SK-N-SH (cell line): ENCODE results near the gene KPRP. TPM values are rescaled to one million over a fixed set of nuclear protein-coding genes. Genes with fewer than 3 reads are reported as not detected.

Experiments used
- CTCF ChIA-PET: fragments of 300-600, 350-600 bp; formaldehyde crosslinking; extraction: SDS; loops from one replicate; lab custom pipeline; 2021; lab: Yijun Ruan, JAX
- POLR2A ChIA-PET: fragments of 350-600 bp; sonication (Branson Sonifier 250); formaldehyde crosslinking; extraction: SDS; loops from one replicate; lab custom pipeline; 2020; ENCODE audit warnings: antibody characterized with exemption, inconsistent platforms; lab: Yijun Ruan, JAX
- DNase-seq: peaks from one replicate; pipeline ENCODE4 v3.0.0; 2012
- H2AFZ ChIP-seq: fragments of 200-600 bp; sonication (generic); 2 replicates; pipeline ENCODE4 v1.8.1; 2016; ENCODE audit warnings: antibody characterized with exemption, mild to moderate bottlenecking, low read depth
- H3F3A ChIP-seq: fragments of 200-600 bp; sonication (generic); replicated peaks from 2 replicates; pipeline ENCODE3; 2016; ENCODE audit warnings: antibody characterized with exemption, mild to moderate bottlenecking; ENCODE audit not compliant: insufficient read depth
- H3K27ac ChIP-seq, 2 experiments: fragments of 200-500 bp in 1 of 2; fragments of 200-600 bp in 1 of 2; sonication (Bioruptor generic) in 1 of 2; sonication (generic), shearing (Covaris generic) in 1 of 2; 2 replicates each; pipeline versions ENCODE4 v1.5.1 to v1.6.1; 2014 to 2016; ENCODE audit warnings: low read depth in 2 of 2, inconsistent platforms in 1 of 2, low read length in 1 of 2, mild to moderate bottlenecking in 1 of 2, mixed read lengths in 1 of 2
- H3K27me3 ChIP-seq: fragments of 200-600 bp; sonication (generic), shearing (Covaris generic); 2 replicates; pipeline ENCODE4 v1.6.1; 2016; ENCODE audit warnings: mixed run types; ENCODE audit not compliant: insufficient read depth
- H3K36me3 ChIP-seq, 2 experiments: fragments of 200-500 bp in 1 of 2; fragments of 200-600 bp in 1 of 2; sonication (Bioruptor generic) in 1 of 2; sonication (generic) in 1 of 2; replicated peaks in 1 of 2; 2 replicates each; pipeline versions ENCODE3 to v1.5.1; 2014 to 2016; ENCODE audit warnings: low read length in 1 of 2, mild to moderate bottlenecking in 1 of 2; ENCODE audit not compliant: insufficient read depth in 2 of 2, control insufficient read depth in 1 of 2
- H3K4me1 ChIP-seq, 2 experiments: fragments of 200-500 bp in 1 of 2; fragments of 200-600 bp in 1 of 2; sonication (Bioruptor generic) in 1 of 2; sonication (generic), shearing (Covaris generic) in 1 of 2; 2 replicates each; pipeline versions ENCODE4 v1.5.1 to v1.6.1; 2014 to 2016; ENCODE audit warnings: low read depth in 1 of 2, low read length in 1 of 2, mixed run types in 1 of 2; ENCODE audit not compliant: insufficient read depth in 2 of 2, control insufficient read depth in 1 of 2
- H3K4me2 ChIP-seq: fragments of 200-600 bp; sonication (generic), shearing (Covaris generic); 2 replicates; pipeline ENCODE4 v1.6.1; 2017; ENCODE audit warnings: mixed run types
- H3K4me3 ChIP-seq, 2 experiments: fragments of 200-500 bp in 1 of 2; fragments of 200-600 bp in 1 of 2; sonication (Bioruptor generic) in 1 of 2; sonication (generic), shearing (Covaris generic) in 1 of 2; 2 replicates each; pipeline versions ENCODE4 v1.5.1 to v1.8.1; 2014 to 2016; ENCODE audit warnings: low read depth in 2 of 2, inconsistent platforms in 1 of 2, low read length in 1 of 2, mild to moderate bottlenecking in 1 of 2, mixed read lengths in 1 of 2, moderate library complexity in 1 of 2
- H3K79me2 ChIP-seq: fragments of 200-600 bp; sonication (generic); 2 replicates; pipeline ENCODE4 v1.8.1; 2017; ENCODE audit warnings: mild to moderate bottlenecking; ENCODE audit not compliant: insufficient read depth
- H3K9ac ChIP-seq: fragments of 200-600 bp; sonication (generic); 2 replicates; pipeline ENCODE4 v1.6.1; 2017; ENCODE audit warnings: mixed run types
- H3K9me2 ChIP-seq: fragments of 200-600 bp; sonication (generic); 2 replicates; pipeline ENCODE4 v1.6.1; 2017; ENCODE audit warnings: mixed run types
- H3K9me3 ChIP-seq: fragments of 200-600 bp; sonication (generic); 2 replicates; pipeline ENCODE4 v1.6.1; 2017; ENCODE audit warnings: mixed run types, mild to moderate bottlenecking, moderate library complexity
- H4K20me1 ChIP-seq: fragments of 200-600 bp; sonication (generic); 2 replicates; pipeline ENCODE4 v1.6.1; 2017; ENCODE audit warnings: mild to moderate bottlenecking, mixed run types; ENCODE audit not compliant: insufficient read depth
- CTCF ChIP-seq: fragments of 200-600 bp; sonication (generic); IDR thresholded peaks from 2 replicates; pipeline ENCODE4 v1.6.1; 2017; ENCODE audit warnings: antibody characterized with exemption, mild to moderate bottlenecking, moderate library complexity
- ELF1 ChIP-seq: IDR thresholded peaks from 2 replicates; pipeline ENCODE4 v1.4.0; 2012
- EP300 ChIP-seq, 2 experiments: IDR thresholded peaks; 2 replicates each; pipeline versions ENCODE4 v1.4.0 to v1.6.1; 2012; ENCODE audit warnings: borderline replicate concordance in 1 of 2, low read depth in 1 of 2, low read length in 1 of 2
- JUND ChIP-seq: IDR thresholded peaks from 2 replicates; pipeline ENCODE4 v1.4.0; 2012
- PBX3 ChIP-seq: IDR thresholded peaks from 2 replicates; pipeline ENCODE4; 2012
- SIN3A ChIP-seq: IDR thresholded peaks from 2 replicates; pipeline ENCODE4 v1.6.1; 2012; ENCODE audit warnings: low read depth, mild to moderate bottlenecking, low read length, moderate library complexity, borderline replicate concordance
- SMC3 ChIP-seq: IDR thresholded peaks from 2 replicates; pipeline ENCODE4 v1.6.1; 2012; ENCODE audit warnings: low read depth, low read length, improper control_type of control experiment
- TEAD4 ChIP-seq: IDR thresholded peaks from 2 replicates; pipeline ENCODE4 v1.4.0; 2012; ENCODE audit warnings: mild to moderate bottlenecking, borderline replicate concordance; ENCODE audit not compliant: insufficient read depth
- ZBTB33 ChIP-seq: IDR thresholded peaks from 2 replicates; pipeline ENCODE4 v1.4.0; 2012; ENCODE audit warnings: low read depth, borderline replicate concordance
- WGBS: methylation state at CpG from one replicate; pipeline ENCODE4 v1.1.6; 2017; ENCODE audit warnings: low lambda C conversion rate; 5-methylcytosine and 5-hydroxymethylcytosine counted together
- polyA plus RNA-seq, 3 experiments: library from polyadenylated mRNA; depleted of rRNA; stranded (reverse); fragments of >200 nt; gene quantifications; 2 replicates each; pipeline ENCODE4 v1.2.3, GENCODE V29; 2012
- TF ChIP-seq, protein P1 (sequence below): fragments of 150-350 bp; IDR thresholded peaks from 2 replicates; pipeline ENCODE4 v1.6.1; 2017; ENCODE audit warnings: antibody characterized with exemption, low read length, low read depth, borderline replicate concordance

Gene KPRP
- polyA plus RNA-seq, 1 of the 3 experiments (the other 2 are of a cell fraction), result not detected

GRCh38 chr1:152777510-152778137 lies 19.8 kb downstream of the KPRP start:
- H3K4me1 ChIP-seq, result no peaks in the 10 kb centered on the region
- H3K79me2 ChIP-seq, result no peaks in the 10 kb centered on the region
- H3K9ac ChIP-seq, result no peak overlapping the region
- DNase-seq, result peak; percentile 35
- no peaks in the 10 kb centered on the region for H4K20me1 ChIP-seq
- no peak overlapping the region for H3K27ac ChIP-seq
- H3K9me3 ChIP-seq, result no peaks in the 10 kb centered on the region
- no peak overlapping the region for H3K4me2 ChIP-seq
- POLR2A ChIA-PET, result no interaction called here
- 4% methylated on average over 4 of the region's 4 CpGs for WGBS
- H3K27me3 ChIP-seq, result peaks cover 10% of the 10 kb centered on the region; the same call in 1 of the 2 replicates
- H2AFZ ChIP-seq, result no peak overlapping the region
- no peak overlapping the region; a peak in 1 of 4 replicates for H3K4me3 ChIP-seq
- no peaks in the 10 kb centered on the region for H3K9me2 ChIP-seq
- H3F3A ChIP-seq, result no peaks in the 10 kb centered on the region
- H3K36me3 ChIP-seq, result no peaks in the 10 kb centered on the region
- TF ChIP-seq ZBTB33 (no peak), TEAD4 (no peak), CTCF (peak; percentile 36), PBX3 (no peak), ELF1 (no peak), SMC3 (no peak), EP300 (IDR thresholded peaks at IDR 0.05; ENCODE audit: borderline replicate concordance in 1 of 2, low read depth in 1 of 2, low read length in 1 of 2) (no peak)
- CTCF ChIA-PET, result interaction anchor here (0.8 to 1.6 kb wide), 5 partner anchors 9 to 91 kb away, joined by 3 to 10 read pairs (median 3); partner anchors contain the start of gene LCE1E

DNA sequence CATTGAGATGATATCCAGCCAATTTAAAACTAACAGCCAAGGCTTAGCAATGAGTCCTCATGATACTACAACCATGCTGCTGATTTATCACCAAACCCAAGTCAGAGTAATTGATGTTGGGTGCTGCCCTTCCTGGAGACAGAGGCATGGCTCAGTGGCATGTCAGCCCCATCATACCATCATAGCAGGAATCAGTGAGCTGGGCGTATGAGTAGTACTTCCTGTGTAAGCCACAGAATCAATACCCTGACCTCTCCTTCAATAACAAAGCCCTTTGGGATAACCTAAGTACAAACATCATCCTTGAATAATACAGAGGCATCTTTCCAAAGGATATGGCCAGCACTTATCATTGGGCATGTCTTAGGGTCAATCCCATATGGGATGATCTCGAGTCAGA lies 25.3 kb downstream of the KPRP start:
- H3K9me2 ChIP-seq, result no peaks in the 10 kb centered on the region
- no peak overlapping the region for H2AFZ ChIP-seq
- no peaks in the 10 kb centered on the region for H4K20me1 ChIP-seq
- no peak overlapping the region for H3K9ac ChIP-seq
- 0% methylated on average over 1 of the region's 2 CpGs for WGBS
- no peak overlapping the region for H3K4me3 ChIP-seq
- H3F3A ChIP-seq, result no peaks in the 10 kb centered on the region
- no peak for TF ChIP-seq SIN3A
- TF ChIP-seq SMC3, result no peak
- TF ChIP-seq, protein P1, sequence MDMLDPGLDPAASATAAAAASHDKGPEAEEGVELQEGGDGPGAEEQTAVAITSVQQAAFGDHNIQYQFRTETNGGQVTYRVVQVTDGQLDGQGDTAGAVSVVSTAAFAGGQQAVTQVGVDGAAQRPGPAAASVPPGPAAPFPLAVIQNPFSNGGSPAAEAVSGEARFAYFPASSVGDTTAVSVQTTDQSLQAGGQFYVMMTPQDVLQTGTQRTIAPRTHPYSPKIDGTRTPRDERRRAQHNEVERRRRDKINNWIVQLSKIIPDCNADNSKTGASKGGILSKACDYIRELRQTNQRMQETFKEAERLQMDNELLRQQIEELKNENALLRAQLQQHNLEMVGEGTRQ, result no peak
- no peak for TF ChIP-seq JUND
- TF ChIP-seq EP300 (IDR thresholded peaks at IDR 0.05; ENCODE audit: borderline replicate concordance in 1 of 2, low read depth in 1 of 2, low read length in 1 of 2), result no peak
- no peaks in the 10 kb centered on the region for H3K9me3 ChIP-seq
- no peaks in the 10 kb centered on the region for H3K36me3 ChIP-seq
- no peak overlapping the region for H3K4me2 ChIP-seq
- ChIA-PET POLR2A (no interaction called here), CTCF (no interaction called here)
- DNase-seq, result no peak
- H3K4me1 ChIP-seq, result no peaks in the 10 kb centered on the region
- H3K27ac ChIP-seq, result no peak overlapping the region
- H3K79me2 ChIP-seq, result no peaks in the 10 kb centered on the region
- peaks cover 10% of the 10 kb centered on the region; the same call in 1 of the 2 replicates for H3K27me3 ChIP-seq
